Measurements from ENCODE around the gene GLUL. TPM values are rescaled to one million over a fixed set of nuclear protein-coding genes. Genes with fewer than 3 reads are reported as not detected.

Gene GLUL
- total and polyA plus RNA-seq, 7 donors = 1,157 to 6,689 (median 2,051) TPM

GRCh38 chr1:182376936-182377574 is 14.5 kb downstream of the GLUL start:
- DNase-seq = no peak
- no peaks in the 10 kb centered on the region for H3K9me3 ChIP-seq
- intact Hi-C loops (cut with DNase I) = no loop called here
- ATAC-seq = peak in 2 of 4 donors; percentile 5 to 36
- peaks cover 11% of the 10 kb centered on the region for H3K4me1 ChIP-seq
- no peak overlapping the region for H3K4me3 ChIP-seq
- peak overlapping the region; percentile 72 for H3K27ac ChIP-seq
- TF ChIP-seq, protein P1, sequence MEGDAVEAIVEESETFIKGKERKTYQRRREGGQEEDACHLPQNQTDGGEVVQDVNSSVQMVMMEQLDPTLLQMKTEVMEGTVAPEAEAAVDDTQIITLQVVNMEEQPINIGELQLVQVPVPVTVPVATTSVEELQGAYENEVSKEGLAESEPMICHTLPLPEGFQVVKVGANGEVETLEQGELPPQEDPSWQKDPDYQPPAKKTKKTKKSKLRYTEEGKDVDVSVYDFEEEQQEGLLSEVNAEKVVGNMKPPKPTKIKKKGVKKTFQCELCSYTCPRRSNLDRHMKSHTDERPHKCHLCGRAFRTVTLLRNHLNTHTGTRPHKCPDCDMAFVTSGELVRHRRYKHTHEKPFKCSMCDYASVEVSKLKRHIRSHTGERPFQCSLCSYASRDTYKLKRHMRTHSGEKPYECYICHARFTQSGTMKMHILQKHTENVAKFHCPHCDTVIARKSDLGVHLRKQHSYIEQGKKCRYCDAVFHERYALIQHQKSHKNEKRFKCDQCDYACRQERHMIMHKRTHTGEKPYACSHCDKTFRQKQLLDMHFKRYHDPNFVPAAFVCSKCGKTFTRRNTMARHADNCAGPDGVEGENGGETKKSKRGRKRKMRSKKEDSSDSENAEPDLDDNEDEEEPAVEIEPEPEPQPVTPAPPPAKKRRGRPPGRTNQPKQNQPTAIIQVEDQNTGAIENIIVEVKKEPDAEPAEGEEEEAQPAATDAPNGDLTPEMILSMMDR (IDR thresholded peaks at IDR 0.05) = no peak
- H3K27me3 ChIP-seq (ENCODE audit: insufficient read depth in 3 of 3, low read length in 2 of 3) = no peaks in the 10 kb centered on the region
- H3K36me3 ChIP-seq (ENCODE audit: insufficient read depth in 1 of 2, low read depth in 1 of 2) = peaks cover 0 to 4% of the 10 kb centered on the region in 2 donors

DNA sequence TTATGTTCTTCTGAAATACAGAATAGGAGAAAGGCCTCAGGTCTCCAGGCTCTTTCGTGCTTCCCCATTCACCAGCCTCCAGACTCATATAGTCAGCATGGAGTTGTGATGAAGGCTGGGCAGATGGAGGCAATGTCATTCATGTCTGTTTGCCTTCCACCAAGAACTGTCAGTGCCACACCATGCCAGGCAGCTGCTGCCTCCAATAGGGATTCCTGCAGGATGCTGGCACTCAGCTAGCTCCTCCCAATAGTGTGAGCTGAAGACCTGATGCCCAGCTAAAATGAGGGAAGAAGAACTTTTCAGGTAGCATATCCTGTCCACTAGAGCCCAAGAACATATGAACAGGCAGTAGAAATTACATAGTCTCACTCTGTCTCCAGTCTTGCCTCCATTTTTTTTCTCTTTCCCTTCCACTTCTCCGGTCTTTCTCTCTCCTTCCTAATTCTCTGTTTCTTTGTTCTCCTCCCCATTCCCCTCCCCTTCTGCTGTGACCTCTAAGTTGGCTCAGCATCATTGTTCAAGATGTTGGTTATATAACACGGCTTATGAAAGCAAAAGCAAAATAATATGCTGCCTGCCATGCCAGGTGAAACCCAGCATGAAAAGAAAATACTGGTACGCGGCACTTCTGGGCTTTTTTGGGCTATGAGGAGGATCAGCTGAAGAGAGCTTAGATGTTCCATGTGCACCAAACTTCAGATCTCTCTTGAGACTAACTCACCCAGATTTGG is 17.3 kb downstream of the GLUL start:
- TF ChIP-seq, protein P1 (IDR thresholded peaks at IDR 0.05) = no peak
- peaks cover 21% of the 10 kb centered on the region for H3K4me1 ChIP-seq
- no peak for DNase-seq
- no peak overlapping the region for H3K4me3 ChIP-seq
- no peaks in the 10 kb centered on the region for H3K36me3 ChIP-seq (ENCODE audit: insufficient read depth in 1 of 2, low read depth in 1 of 2)
- peak overlapping the region; percentile 10 for H3K27ac ChIP-seq
- H3K9me3 ChIP-seq = no peaks in the 10 kb centered on the region
- no peaks in the 10 kb centered on the region for H3K27me3 ChIP-seq (ENCODE audit: insufficient read depth in 3 of 3, low read length in 2 of 3)
- WGBS, 3 donors = 40 to 53% (median 43%) methylated on average over 5 of the region's 5 CpGs
- intact Hi-C loops (cut with DNase I) = no loop called here
- ATAC-seq = no peak

GRCh38 chr1:182370532-182370931 is 21.1 kb downstream of the GLUL start:
- intact Hi-C loops (cut with DNase I) = no loop called here
- H3K9me3 ChIP-seq = no peaks in the 10 kb centered on the region
- 43 to 62% (median 54%) methylated on average over 3 of the region's 3 CpGs for WGBS, 3 donors
- no peak overlapping the region for H3K4me3 ChIP-seq
- H3K27ac ChIP-seq = no peak overlapping the region
- H3K27me3 ChIP-seq (ENCODE audit: insufficient read depth in 3 of 3, low read length in 2 of 3) = no peaks in the 10 kb centered on the region
- no peak for DNase-seq
- peak in 3 of 4 donors; percentile 53 to 62 (median 62) for ATAC-seq
- H3K4me1 ChIP-seq = peaks cover 22% of the 10 kb centered on the region
- TF ChIP-seq, protein P1 (IDR thresholded peaks at IDR 0.05) = no peak
- H3K36me3 ChIP-seq (ENCODE audit: insufficient read depth in 1 of 2, low read depth in 1 of 2) = no peaks in the 10 kb centered on the region

- Histone ChIP-seq H3K36me3 (ENCODE audit: insufficient read depth in 1 of 2, low read depth in 1 of 2) (no peaks in the 10 kb centered on the region), H3K27ac (no peak overlapping the region), H3K27me3 (ENCODE audit: insufficient read depth in 3 of 3, low read length in 2 of 3) (no peaks in the 10 kb centered on the region), H3K9me3 (no peaks in the 10 kb centered on the region), H3K4me3 (no peak overlapping the region), H3K4me1 (peaks cover 22% of the 10 kb centered on the region)
- TF ChIP-seq, protein P1 (IDR thresholded peaks at IDR 0.05) = no peak
- 67 to 73% (median 72%) methylated on average over 4 of the region's 4 CpGs for WGBS, 3 donors
- DNase-seq = no peak
- no peak for ATAC-seq
- intact Hi-C loops (cut with DNase I) = no loop called here
Observed at GRCh38 chr1:182368903-182369302, 22.7 kb downstream of the GLUL start.

Measured in psoas muscle (tissue), 8 donors.